PC-3 (cell line): ENCODE measurements around the gene ZNF385A. TPM values are rescaled to one million over a fixed set of nuclear protein-coding genes. Genes with fewer than 3 reads are reported as not detected.

Experiments
- ATAC-seq: fragments of 200-7000 bp; cut with Tn5 transposase; 2 replicates; pipeline ENCODE4 v1.9.1; 2020; ENCODE audit warnings: mild to moderate bottlenecking, moderate library complexity
- BruUV-seq: library from RNA; stranded (reverse); fragments of 400-500 nt; replicated peaks from 2 replicates; lab custom pipeline; 2021; lab: Mats Ljungman, UMichigan
- CTCF ChIA-PET: fragments of 300-600 bp; sonication (Branson Sonifier 250); formaldehyde crosslinking; loops from one replicate; lab custom pipeline; 2022; ENCODE audit warnings: antibody characterized with exemption; lab: Charles Lee
- POLR2A ChIA-PET: fragments of 300-600 bp; sonication (Branson Sonifier 250); formaldehyde crosslinking; loops from one replicate; lab custom pipeline; 2022; ENCODE audit warnings: antibody characterized with exemption; ENCODE audit not compliant: unreplicated experiment; lab: Charles Lee
- DNase-seq: peaks from one replicate; pipeline ENCODE4 v3.0.0-alpha.2; 2015
- H2AFZ ChIP-seq: fragments of 300-600 bp; sonication (generic); 2 replicates; pipeline ENCODE4 v1.6.0; 2016; ENCODE audit warnings: antibody characterized with exemption, low read length
- H3F3A ChIP-seq: fragments of 300-600 bp; sonication (generic); one replicate; pipeline ENCODE4 v1.6.0; 2017; ENCODE audit warnings: antibody characterized with exemption, low read length, control low read depth, mild to moderate bottlenecking; ENCODE audit not compliant: unreplicated experiment
- H3K27ac ChIP-seq: fragments of 300-600 bp; sonication (generic); 2 replicates; pipeline ENCODE4 v1.5.1; 2016; ENCODE audit warnings: mild to moderate bottlenecking, low read length
- H3K27me3 ChIP-seq: fragments of 300-600 bp; sonication (generic); 2 replicates; pipeline ENCODE4 v1.6.1; 2016; ENCODE audit warnings: low read length, mixed read lengths
- H3K36me3 ChIP-seq: fragments of 300-600 bp; sonication (generic); 2 replicates; pipeline ENCODE4 v1.6.1; 2016; ENCODE audit warnings: low read depth, mixed run types, low read length, mixed read lengths
- H3K4me1 ChIP-seq: fragments of 300-600 bp; sonication (generic); 2 replicates; pipeline ENCODE4 v1.5.1; 2016; ENCODE audit warnings: low read length; ENCODE audit not compliant: insufficient read depth
- H3K4me2 ChIP-seq: fragments of 300-600 bp; sonication (generic); 2 replicates; pipeline ENCODE4 v1.6.0; 2016; ENCODE audit warnings: low read length
- H3K4me3 ChIP-seq: fragments of 300-600 bp; sonication (generic); 2 replicates; pipeline ENCODE4 v1.5.1; 2016; ENCODE audit warnings: mild to moderate bottlenecking, low read length, mixed read lengths
- H3K79me2 ChIP-seq: fragments of 300-600 bp; sonication (generic); 2 replicates; pipeline ENCODE4 v1.6.1; 2017; ENCODE audit warnings: low read length, mixed read lengths
- H3K9ac ChIP-seq: fragments of 300-600 bp; sonication (generic); 2 replicates; pipeline ENCODE4 v1.6.0; 2016; ENCODE audit warnings: mild to moderate bottlenecking, low read length
- H3K9me2 ChIP-seq: fragments of 300-600 bp; sonication (generic); replicated peaks from 2 replicates; pipeline ENCODE4 v1.6.1; 2016; ENCODE audit warnings: mixed run types, low read length, mixed read lengths
- H3K9me3 ChIP-seq: fragments of 300-600 bp; sonication (generic); 2 replicates; pipeline ENCODE4 v1.6.1; 2016; ENCODE audit warnings: low read length, mixed read lengths
- H4K20me1 ChIP-seq: fragments of 300-600 bp; sonication (generic); 2 replicates; pipeline ENCODE4 v1.6.1; 2016; ENCODE audit warnings: low read length, mixed read lengths
- EZH2 ChIP-seq: fragments of 300-600 bp; sonication (generic); IDR thresholded peaks from one replicate; pipeline ENCODE4 v1.6.1; 2017; ENCODE audit warnings: antibody characterized with exemption, mild to moderate bottlenecking, low read length; ENCODE audit not compliant: unreplicated experiment
- EZH2phosphoT487 ChIP-seq: fragments of 300-600 bp; sonication (generic); IDR thresholded peaks from 2 replicates; pipeline ENCODE4 v1.6.1; 2018; ENCODE audit warnings: mild to moderate bottlenecking, antibody characterized with exemption, low read length, borderline replicate concordance
- intact Hi-C: fragments of 100-400 bp; cut with micrococcal nuclease; formaldehyde crosslinking; loops from 2 replicates; pipeline ENCODE4 v1.9.0; 2023
- total RNA-seq: library from RNA; depleted of rRNA; stranded (reverse); fragments of >200 nt; gene quantifications from 2 replicates; pipeline ENCODE4 v1.2.3, GENCODE V29; 2014
- TF ChIP-seq, protein P1 (sequence below): fragments of 300-600 bp; sonication (generic); conservative IDR thresholded peaks from 2 replicates; pipeline ENCODE4 v1.5.1; 2017; ENCODE audit warnings: antibody characterized with exemption, low read depth, mild to moderate bottlenecking, low read length

The ZNF385A gene
- total RNA-seq, 1 experiment from 2014 or later = 1.8 TPM

- H3K27ac ChIP-seq = no peak overlapping the region
- H2AFZ ChIP-seq = no peak overlapping the region
- H3K79me2 ChIP-seq = peaks cover 13% of the 10 kb centered on the region; the same call in 1 of the 2 replicates
- H3K4me2 ChIP-seq = no peak overlapping the region
- no peaks in the 10 kb centered on the region for H3K27me3 ChIP-seq
- ChIA-PET CTCF (no interaction called here), POLR2A (no interaction called here)
- no peaks in the 10 kb centered on the region for H3K9me3 ChIP-seq
- H3K9me2 ChIP-seq = no peaks in the 10 kb centered on the region
- peaks cover 31% of the 10 kb centered on the region for H3K36me3 ChIP-seq
- no peaks in the 10 kb centered on the region for H3K4me1 ChIP-seq
- TF ChIP-seq, protein P1, sequence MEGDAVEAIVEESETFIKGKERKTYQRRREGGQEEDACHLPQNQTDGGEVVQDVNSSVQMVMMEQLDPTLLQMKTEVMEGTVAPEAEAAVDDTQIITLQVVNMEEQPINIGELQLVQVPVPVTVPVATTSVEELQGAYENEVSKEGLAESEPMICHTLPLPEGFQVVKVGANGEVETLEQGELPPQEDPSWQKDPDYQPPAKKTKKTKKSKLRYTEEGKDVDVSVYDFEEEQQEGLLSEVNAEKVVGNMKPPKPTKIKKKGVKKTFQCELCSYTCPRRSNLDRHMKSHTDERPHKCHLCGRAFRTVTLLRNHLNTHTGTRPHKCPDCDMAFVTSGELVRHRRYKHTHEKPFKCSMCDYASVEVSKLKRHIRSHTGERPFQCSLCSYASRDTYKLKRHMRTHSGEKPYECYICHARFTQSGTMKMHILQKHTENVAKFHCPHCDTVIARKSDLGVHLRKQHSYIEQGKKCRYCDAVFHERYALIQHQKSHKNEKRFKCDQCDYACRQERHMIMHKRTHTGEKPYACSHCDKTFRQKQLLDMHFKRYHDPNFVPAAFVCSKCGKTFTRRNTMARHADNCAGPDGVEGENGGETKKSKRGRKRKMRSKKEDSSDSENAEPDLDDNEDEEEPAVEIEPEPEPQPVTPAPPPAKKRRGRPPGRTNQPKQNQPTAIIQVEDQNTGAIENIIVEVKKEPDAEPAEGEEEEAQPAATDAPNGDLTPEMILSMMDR = no peak
- TF ChIP-seq EZH2 (no peak), EZH2phosphoT487 (no peak)
- no peak overlapping the region for H3K9ac ChIP-seq
- intact Hi-C loops = no loop called here
- no peak for DNase-seq
- no peak overlapping the region for H3K4me3 ChIP-seq
- no peak for ATAC-seq
- no TSS peak for BruUV-seq
- H3F3A ChIP-seq = no peaks in the 10 kb centered on the region
- no peaks in the 10 kb centered on the region for H4K20me1 ChIP-seq
These were observed 43.7 kb downstream of the ZNF385A start for GRCh38 chr12:54340846-54341245.

- Histone ChIP-seq H3K27me3 (no peaks in the 10 kb centered on the region), H3K9me2 (no peaks in the 10 kb centered on the region), H3K4me1 (no peaks in the 10 kb centered on the region), H4K20me1 (no peaks in the 10 kb centered on the region), H3K9ac (no peak overlapping the region), H3K79me2 (peaks cover 29% of the 10 kb centered on the region), H2AFZ (no peak overlapping the region), H3K4me3 (no peak overlapping the region), H3F3A (no peaks in the 10 kb centered on the region), H3K36me3 (peaks cover 21% of the 10 kb centered on the region), H3K27ac (no peak overlapping the region), H3K4me2 (no peak overlapping the region), H3K9me3 (no peaks in the 10 kb centered on the region)
- CTCF ChIA-PET = no interaction called here
- intact Hi-C loops = no loop called here
- TF ChIP-seq EZH2phosphoT487 = no peak
- TF ChIP-seq EZH2 = no peak
- TF ChIP-seq, protein P1 = no peak
- no TSS peak for BruUV-seq
- ATAC-seq (no peak), DNase-seq (no peak)
- POLR2A ChIA-PET = no interaction called here
These were observed 45.7 kb downstream of the ZNF385A start for GRCh38 chr12:54338698-54339296.

- ChIA-PET CTCF (no interaction called here), POLR2A (interaction anchor here (0.6 to 0.7 kb wide), 2 partner anchors 21 to 51 kb away, joined by 3 to 5 read pairs; no protein-coding TSS in a partner anchor)
- Histone ChIP-seq H3K79me2 (peaks cover 36% of the 10 kb centered on the region), H3F3A (no peaks in the 10 kb centered on the region), H3K27me3 (no peaks in the 10 kb centered on the region), H3K4me1 (no peaks in the 10 kb centered on the region), H3K9me3 (no peaks in the 10 kb centered on the region), H3K4me3 (no peak overlapping the region), H3K9ac (no peak overlapping the region), H2AFZ (no peak overlapping the region), H3K4me2 (no peak overlapping the region), H4K20me1 (no peaks in the 10 kb centered on the region), H3K27ac (no peak overlapping the region), H3K36me3 (peaks cover 14% of the 10 kb centered on the region), H3K9me2 (no peaks in the 10 kb centered on the region)
- ATAC-seq (no peak), DNase-seq (no peak)
- TF ChIP-seq EZH2phosphoT487 (no peak), EZH2 (no peak)
- TF ChIP-seq, protein P1 = no peak
- intact Hi-C loops = no loop called here
- no TSS peak for BruUV-seq
These were observed 46.5 kb downstream of the ZNF385A start for GRCh38 chr12:54337854-54338650.
